H9 (cell line): ENCODE measurements around the gene ATP6V1D. TPM values are rescaled to one million over a fixed set of nuclear protein-coding genes. Genes with fewer than 3 reads are reported as not detected.

ENCODE experiments used
- DNase-seq: peaks from one replicate; pipeline ENCODE4 v3.0.0-alpha.2; 2017
- H2AFZ ChIP-seq: one replicate; pipeline ENCODE4 v1.6.1; 2013; ENCODE audit warnings: mild to moderate bottlenecking, low read length, control low read depth, moderate library complexity
- H2AK5ac ChIP-seq: 2 replicates; pipeline ENCODE4 v1.6.1; 2013; ENCODE audit warnings: low read length, control low read depth, mixed read lengths; ENCODE audit not compliant: insufficient read length
- H2BK120ac ChIP-seq: one replicate; pipeline ENCODE4 v1.6.1; 2013; ENCODE audit warnings: low read depth, mild to moderate bottlenecking, low read length, control low read depth, inconsistent platforms; ENCODE audit not compliant: poor library complexity, severe bottlenecking
- H2BK12ac ChIP-seq: 2 replicates; pipeline ENCODE4 v1.6.1; 2013; ENCODE audit warnings: low read length, control low read depth, mixed read lengths, low read depth; ENCODE audit not compliant: insufficient read length
- H2BK15ac ChIP-seq: 2 replicates; pipeline ENCODE4 v1.6.1; 2013; ENCODE audit warnings: low read depth, low read length, control low read depth
- H2BK20ac ChIP-seq: one replicate; pipeline ENCODE4 v1.6.1; 2013; ENCODE audit warnings: low read depth, mild to moderate bottlenecking, low read length, control low read depth, inconsistent platforms; ENCODE audit not compliant: poor library complexity, severe bottlenecking
- H2BK5ac ChIP-seq: 2 replicates; pipeline ENCODE4 v1.6.1; 2013; ENCODE audit warnings: low read length, control low read depth, mixed read lengths; ENCODE audit not compliant: insufficient read length
- H3K14ac ChIP-seq: 2 replicates; pipeline ENCODE4 v1.6.1; 2013; ENCODE audit warnings: low read length, control low read depth; ENCODE audit not compliant: insufficient read depth
- H3K18ac ChIP-seq: 2 replicates; pipeline ENCODE4 v1.6.1; 2013; ENCODE audit warnings: low read depth, mild to moderate bottlenecking, mixed read lengths, low read length, control low read depth; ENCODE audit not compliant: insufficient read length
- H3K23ac ChIP-seq: 2 replicates; pipeline ENCODE4 v1.6.1; 2013; ENCODE audit warnings: low read length, control low read depth, mixed read lengths, low read depth; ENCODE audit not compliant: insufficient read length
- H3K23me2 ChIP-seq: 2 replicates; pipeline ENCODE4 v1.6.1; 2013; ENCODE audit warnings: low read depth, mild to moderate bottlenecking, mixed read lengths, low read length, control low read depth; ENCODE audit not compliant: insufficient read length, poor library complexity, severe bottlenecking
- H3K27ac ChIP-seq: 2 replicates; pipeline ENCODE4 v1.5.1; 2013; ENCODE audit warnings: low read length, control low read depth, mixed read lengths, low read depth; ENCODE audit not compliant: insufficient read length
- H3K27me3 ChIP-seq: 2 replicates; pipeline ENCODE4 v1.6.1; 2013; ENCODE audit warnings: low read length, control low read depth, inconsistent platforms; ENCODE audit not compliant: insufficient read depth
- H3K4ac ChIP-seq: 2 replicates; pipeline ENCODE4 v1.6.1; 2013; ENCODE audit warnings: low read depth, mild to moderate bottlenecking, control low read depth, inconsistent platforms, low read length, moderate library complexity
- H3K4me1 ChIP-seq: 2 replicates; pipeline ENCODE4 v1.6.1; 2013; ENCODE audit warnings: low read length, control low read depth, inconsistent platforms; ENCODE audit not compliant: insufficient read depth
- H3K4me2 ChIP-seq: 2 replicates; pipeline ENCODE4 v1.6.1; 2013; ENCODE audit warnings: low read length, control low read depth, mixed read lengths; ENCODE audit not compliant: insufficient read length, insufficient read depth
- H3K56ac ChIP-seq: 2 replicates; pipeline ENCODE4 v1.6.1; 2013; ENCODE audit warnings: low read depth, mild to moderate bottlenecking, mixed read lengths, low read length, control low read depth; ENCODE audit not compliant: insufficient read length
- H3K79me1 ChIP-seq: 2 replicates; pipeline ENCODE4 v1.6.1; 2013; ENCODE audit warnings: low read depth, mild to moderate bottlenecking, moderate library complexity, low read length, control low read depth, inconsistent platforms; ENCODE audit not compliant: insufficient read depth, poor library complexity, severe bottlenecking
- H3K79me2 ChIP-seq: 2 replicates; pipeline ENCODE4 v1.6.1; 2013; ENCODE audit warnings: low read length, control low read depth, inconsistent platforms; ENCODE audit not compliant: insufficient read depth
- H3K9ac ChIP-seq: 2 replicates; pipeline ENCODE4 v1.6.1; 2013; ENCODE audit warnings: low read length, control low read depth, mixed read lengths; ENCODE audit not compliant: insufficient read length; ENCODE audit errors: extremely low read depth
- H3K9me3 ChIP-seq: one replicate; pipeline ENCODE4 v1.6.1; 2013; ENCODE audit warnings: low read depth, low read length, inconsistent platforms; ENCODE audit not compliant: control insufficient read depth
- H3T11ph ChIP-seq: one replicate; pipeline ENCODE4 v1.6.1; 2013; ENCODE audit warnings: mild to moderate bottlenecking, low read length, control low read depth, inconsistent platforms
- H4K20me1 ChIP-seq: one replicate; pipeline ENCODE4 v1.6.1; 2013; ENCODE audit not compliant: control insufficient read depth, insufficient read length, insufficient read depth
- H4K5ac ChIP-seq: 2 replicates; pipeline ENCODE4 v1.6.1; 2013; ENCODE audit warnings: low read depth, mild to moderate bottlenecking, mixed read lengths, low read length, control low read depth; ENCODE audit not compliant: insufficient read length
- H4K8ac ChIP-seq: replicated peaks from 2 replicates; pipeline ENCODE4 v1.6.1; 2013; ENCODE audit warnings: low read length, control low read depth, mixed read lengths, low read depth; ENCODE audit not compliant: insufficient read length
- H4K91ac ChIP-seq: 2 replicates; pipeline ENCODE4 v1.6.1; 2013; ENCODE audit warnings: low read depth, mild to moderate bottlenecking, moderate library complexity, mixed read lengths, low read length, control low read depth; ENCODE audit not compliant: insufficient read length
- H3K27ac Mint-ChIP-seq, 3 experiments: 2 replicates in 2 of 3; 3 replicates in 1 of 3; pipeline ENCODE4 v1.8.0; 2020 to 2021; ENCODE audit warnings: mixed read lengths in 3 of 3, mild to moderate bottlenecking in 1 of 3, moderate library complexity in 1 of 3
- H3K27me3 Mint-ChIP-seq: 2 replicates; pipeline ENCODE4 v1.8.0; 2021; ENCODE audit warnings: low read depth, mild to moderate bottlenecking, moderate library complexity, mixed read lengths
- H3K36me3 Mint-ChIP-seq, 3 experiments: 2 replicates in 2 of 3; 3 replicates in 1 of 3; pipeline ENCODE4 v1.8.0; 2020 to 2021; ENCODE audit warnings: low read depth in 3 of 3, mixed read lengths in 3 of 3; ENCODE audit not compliant: insufficient read depth in 1 of 3
- H3K4me1 Mint-ChIP-seq, 2 experiments: 2 replicates each; pipeline ENCODE4 v1.8.0; 2020; ENCODE audit warnings: mixed read lengths in 2 of 2
- H3K4me3 Mint-ChIP-seq, 2 experiments: 2 replicates in 1 of 2; 3 replicates in 1 of 2; pipeline ENCODE4 v1.8.0; 2020 to 2021; ENCODE audit warnings: mild to moderate bottlenecking in 2 of 2, mixed read lengths in 2 of 2, moderate library complexity in 1 of 2
- H3K9me3 Mint-ChIP-seq, 2 experiments: 2 replicates in 1 of 2; 3 replicates in 1 of 2; pipeline ENCODE4 v1.8.0; 2020; ENCODE audit warnings: mild to moderate bottlenecking in 2 of 2, mixed read lengths in 2 of 2, moderate library complexity in 1 of 2
- CTCF ChIP-seq: fragments of 200-600 bp; sonication (generic); conservative IDR thresholded peaks from 3 replicates; pipeline ENCODE4 v1.8.0; 2021; ENCODE audit warnings: antibody characterized with exemption, mild to moderate bottlenecking
- WGBS: extraction: QIAGEN DNeasy Blood & Tissue Kit; methylation state at CpG from one replicate; pipeline ENCODE4 v1.1.7; 2013; ENCODE audit warnings: missing lambda C conversion rate, low lambda C conversion rate, mixed read lengths; ENCODE audit not compliant: insufficient read length; ENCODE audit errors: extremely low coverage; 5-methylcytosine and 5-hydroxymethylcytosine counted together
- total RNA-seq: library from RNA; stranded (reverse); gene quantifications from 2 replicates; pipeline ENCODE4 v1.2.1, GENCODE V29; 2021

The ATP6V1D gene
- total RNA-seq, 1 experiment from 2014 or later, result 85.7 TPM

DNA sequence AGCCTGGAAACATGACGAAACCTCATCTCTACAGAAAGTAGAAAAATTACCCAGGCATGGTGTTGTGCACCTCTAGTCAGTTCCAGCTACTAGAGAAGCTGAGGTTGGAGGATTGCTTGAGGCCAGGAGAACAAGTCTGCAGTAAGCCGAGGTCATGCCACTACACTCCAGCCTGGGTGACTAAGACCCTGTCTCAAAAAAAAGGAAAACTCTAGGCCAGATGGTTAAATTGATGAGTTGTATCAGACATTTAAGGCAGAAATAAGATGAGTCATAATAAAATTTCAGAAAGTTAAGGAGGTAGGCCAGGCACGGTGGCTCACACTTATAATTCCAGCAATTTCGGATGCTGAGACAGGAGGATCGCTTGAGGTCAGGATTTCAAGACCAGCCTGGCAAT lies 11.2 kb upstream of the ATP6V1D start:
- H3K36me3 Mint-ChIP-seq, result peaks cover 31 to 93% (median 76%) of the 10 kb centered on the region in 3 experiments; a peak in 6 of 7 replicates
- Histone ChIP-seq H3K23ac (no peak overlapping the region), H3K9ac (no peak overlapping the region), H2BK15ac (no peak overlapping the region), H4K8ac (no peak overlapping the region), H3K27ac (no peak overlapping the region), H3K79me2 (no peaks in the 10 kb centered on the region), H4K5ac (no peak overlapping the region), H3K9me3 (no peaks in the 10 kb centered on the region), H4K20me1 (no peaks in the 10 kb centered on the region), H3K4ac (no peak overlapping the region), H3K23me2 (no peaks in the 10 kb centered on the region), H2AK5ac (no peak overlapping the region), H2BK5ac (no peak overlapping the region), H2BK12ac (no peak overlapping the region), H3K4me1 (no peaks in the 10 kb centered on the region), H3T11ph (no peak overlapping the region), H2BK20ac (no peak overlapping the region), H2AFZ (no peak overlapping the region), H2BK120ac (no peak overlapping the region), H3K56ac (no peak overlapping the region), H3K14ac (no peak overlapping the region), H4K91ac (no peak overlapping the region), H3K18ac (no peak overlapping the region), H3K27me3 (no peaks in the 10 kb centered on the region), H3K79me1 (no peaks in the 10 kb centered on the region), H3K4me2 (no peak overlapping the region)
- H3K27ac Mint-ChIP-seq, result peak overlapping the region in 2 of 3 experiments; percentile 19 to 70; a peak in 3 of 7 replicates
- no peak overlapping the region for H3K4me3 Mint-ChIP-seq
- H3K9me3 Mint-ChIP-seq, result no peaks in the 10 kb centered on the region
- DNase-seq, result no peak
- H3K27me3 Mint-ChIP-seq, result no peaks in the 10 kb centered on the region
- no peaks in the 10 kb centered on the region for H3K4me1 Mint-ChIP-seq
- no CpG with 5 or more reads among the region's 5 CpGs for WGBS
- TF ChIP-seq CTCF, result no peak
